GM12891 (cell line): ENCODE measurements around the gene XPC.
"Not testable (repeated sequence)": the region's sequence is repeated elsewhere in the genome, so short reads cannot be mapped to it uniquely, and the experiment has no call there.

Source experiments
- DNase-seq: peaks from one replicate; pipeline ENCODE4 v3.0.0; 2011; ENCODE audit warnings: low spot score; ENCODE audit not compliant: insufficient read length
- FAIRE-seq: peaks from 2 replicates; lab custom pipeline; 2011; peaks lifted over from hg19 to GRCh38; lab: Jason Lieb, UNC
- PAX5 ChIP-seq: IDR thresholded peaks from 2 replicates; pipeline ENCODE4 v1.6.1; 2011; ENCODE audit warnings: low read length, moderate library complexity, mild to moderate bottlenecking; ENCODE audit not compliant: insufficient read depth, severe bottlenecking
- POLR2A ChIP-seq: IDR thresholded peaks from 2 replicates; pipeline ENCODE4 v1.6.1; 2011; ENCODE audit warnings: low read depth, low read length, control low read depth
- POLR2AphosphoS5 ChIP-seq: IDR thresholded peaks from 2 replicates; pipeline ENCODE4 v1.6.1; 2011; ENCODE audit warnings: low read depth, low read length, control low read depth
- POU2F2 ChIP-seq: IDR thresholded peaks from 2 replicates; pipeline ENCODE4 v1.6.1; 2011; ENCODE audit warnings: low read depth, mild to moderate bottlenecking, control low read depth, low read length, moderate library complexity
- SPI1 ChIP-seq: IDR thresholded peaks from 2 replicates; pipeline ENCODE4 v1.6.1; 2011; ENCODE audit warnings: low read depth, low read length, control low read depth
- TAF1 ChIP-seq: IDR thresholded peaks from 2 replicates; pipeline ENCODE4 v1.6.1; 2011; ENCODE audit warnings: low read depth, low read length, control low read depth

The XPC gene

GRCh38 chr3:14110699-14111098 is 67.7 kb downstream of the XPC start:
- DNase-seq (no peak), FAIRE-seq (no peak)
- TF ChIP-seq POLR2A (no peak), POU2F2 (no peak), POLR2AphosphoS5 (no peak), TAF1 (no peak), SPI1 (no peak), PAX5 (no peak)

- DNase-seq, FAIRE-seq: not testable (repeated sequence)
Measured at GRCh38 chr3:14109821-14110220, 68.6 kb downstream of the XPC start.

- DNase-seq (no peak), FAIRE-seq (no peak)
- TF ChIP-seq POU2F2, result no peak
- no peak for TF ChIP-seq POLR2A
- no peak for TF ChIP-seq PAX5
- no peak for TF ChIP-seq TAF1
- TF ChIP-seq POLR2AphosphoS5, result no peak
- no peak for TF ChIP-seq SPI1
Measured at GRCh38 chr3:14097616-14098391, 80.6 kb downstream of the XPC start.

- TF ChIP-seq SPI1 (no peak), POLR2A (no peak), POU2F2 (no peak), PAX5 (no peak), TAF1 (no peak), POLR2AphosphoS5 (no peak)
- no peak for DNase-seq
- FAIRE-seq, result no peak
Measured at GRCh38 chr3:14096742-14097141, 81.7 kb downstream of the XPC start.
